ENCODE measurements around the gene USP43. TPM values are rescaled to one million over a fixed set of nuclear protein-coding genes. Genes with fewer than 3 reads are reported as not detected.

The USP43 gene
- total RNA-seq, 1 donor from 2014 or later = 11.2 TPM

DNA sequence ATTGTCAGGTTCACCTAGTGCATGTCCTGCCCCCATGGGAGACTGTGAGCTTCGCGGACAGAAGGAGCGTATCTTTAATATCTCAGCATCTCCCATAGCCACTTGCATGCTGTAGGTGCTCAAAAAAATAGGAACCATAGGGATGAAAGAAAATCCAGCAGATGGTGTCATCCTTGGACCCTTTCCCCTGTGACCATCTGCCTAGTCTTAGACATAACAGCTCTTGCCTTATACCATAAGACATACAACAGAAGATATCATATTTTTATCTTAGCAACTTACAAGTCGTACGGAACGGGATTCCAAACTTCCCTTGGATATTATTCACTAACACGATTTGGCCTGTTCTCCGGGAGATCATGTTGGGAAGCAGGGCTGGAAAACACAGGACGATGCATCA is 131.6 kb downstream of the USP43 start:
- H3K36me3 ChIP-seq (ENCODE audit: control insufficient read depth, insufficient read depth, low read length) = no peaks in the 10 kb centered on the region
- TF ChIP-seq, protein P1, sequence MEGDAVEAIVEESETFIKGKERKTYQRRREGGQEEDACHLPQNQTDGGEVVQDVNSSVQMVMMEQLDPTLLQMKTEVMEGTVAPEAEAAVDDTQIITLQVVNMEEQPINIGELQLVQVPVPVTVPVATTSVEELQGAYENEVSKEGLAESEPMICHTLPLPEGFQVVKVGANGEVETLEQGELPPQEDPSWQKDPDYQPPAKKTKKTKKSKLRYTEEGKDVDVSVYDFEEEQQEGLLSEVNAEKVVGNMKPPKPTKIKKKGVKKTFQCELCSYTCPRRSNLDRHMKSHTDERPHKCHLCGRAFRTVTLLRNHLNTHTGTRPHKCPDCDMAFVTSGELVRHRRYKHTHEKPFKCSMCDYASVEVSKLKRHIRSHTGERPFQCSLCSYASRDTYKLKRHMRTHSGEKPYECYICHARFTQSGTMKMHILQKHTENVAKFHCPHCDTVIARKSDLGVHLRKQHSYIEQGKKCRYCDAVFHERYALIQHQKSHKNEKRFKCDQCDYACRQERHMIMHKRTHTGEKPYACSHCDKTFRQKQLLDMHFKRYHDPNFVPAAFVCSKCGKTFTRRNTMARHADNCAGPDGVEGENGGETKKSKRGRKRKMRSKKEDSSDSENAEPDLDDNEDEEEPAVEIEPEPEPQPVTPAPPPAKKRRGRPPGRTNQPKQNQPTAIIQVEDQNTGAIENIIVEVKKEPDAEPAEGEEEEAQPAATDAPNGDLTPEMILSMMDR (IDR thresholded peaks at IDR 0.05; ENCODE audit: insufficient read depth, low read length, poor library complexity, severe bottlenecking) = no peak
- H3K4me3 ChIP-seq (ENCODE audit: low read depth, low read length) = no peak overlapping the region
- DNase-seq (ENCODE audit: low read depth) = no peak
- H3K27me3 ChIP-seq (ENCODE audit: control insufficient read depth, insufficient read depth, low read length) = no peaks in the 10 kb centered on the region

Other genes with a start within 250 kb of the USP43 start
- gene STX8, start 69.7 kb upstream of the USP43 start, total RNA-seq = 76.3 and 102 TPM in 2 replicates
- not detected in 2 replicates for gene CFAP52, start 68.9 kb upstream of the USP43 start, total RNA-seq
- gene DHRS7C, start 146.1 kb downstream of the USP43 start, total RNA-seq = not detected in 2 replicates
- gene GSG1L2, start 176.6 kb downstream of the USP43 start, total RNA-seq = not detected in 2 replicates
- 0.25 and 0.48 TPM in 2 replicates for gene GLP2R, start 180.4 kb downstream of the USP43 start, total RNA-seq

Data from kidney epithelial cell (primary cell).